ENCODE data around the gene NUCKS1.

NUCKS1 gene

GRCh38 chr1:205750138-205751035 lies at the start of gene NUCKS1:
NUCKS1 (minus strand) TSS chr1:205750182; CDS start chr1:205749973, 209 bp downstream.
- peak; percentile 98 for DNase-seq

- no peak for DNase-seq
These were observed 48.6 kb upstream of the NUCKS1 start for GRCh38 chr1:205798577-205798976.

- no peak for DNase-seq
These were observed 47.2 kb upstream of the NUCKS1 start for GRCh38 chr1:205797168-205797567.

GRCh38 chr1:205794011-205794730 lies 44.2 kb upstream of the NUCKS1 start:
- no peak for DNase-seq

GRCh38 chr1:205792961-205793673 lies 43.1 kb upstream of the NUCKS1 start:
- no peak for DNase-seq

- DNase-seq: no peak
These were observed 42.5 kb upstream of the NUCKS1 start for GRCh38 chr1:205792481-205792881.

- peak; percentile 55 for DNase-seq
These were observed 41.7 kb upstream of the NUCKS1 start for GRCh38 chr1:205791568-205792180.

- no peak for DNase-seq
These were observed 37.4 kb upstream of the NUCKS1 start for GRCh38 chr1:205787287-205787916.

GRCh38 chr1:205786601-205787000 lies 36.6 kb upstream of the NUCKS1 start:
- no peak for DNase-seq

- DNase-seq: no peak
These were observed 35.5 kb upstream of the NUCKS1 start for GRCh38 chr1:205785446-205785845.

- DNase-seq: no peak
These were observed 33.9 kb upstream of the NUCKS1 start for GRCh38 chr1:205783904-205784303.

GRCh38 chr1:205783433-205783795 lies 33.4 kb upstream of the NUCKS1 start:
- no peak for DNase-seq

GRCh38 chr1:205782627-205783432 lies 32.8 kb upstream of the NUCKS1 start:
- DNase-seq: no peak

- no peak for DNase-seq
These were observed 30.4 kb upstream of the NUCKS1 start for GRCh38 chr1:205780335-205780734.

GRCh38 chr1:205777994-205778393 lies 28.0 kb upstream of the NUCKS1 start:
- DNase-seq: no peak

- no peak for DNase-seq
These were observed 25.7 kb upstream of the NUCKS1 start for GRCh38 chr1:205775717-205776056.

- peak; percentile 86 for DNase-seq
These were observed 25.2 kb upstream of the NUCKS1 start, which contains the start of gene RAB29 for GRCh38 chr1:205775015-205775716. RAB29 (minus strand) TSS chr1:205775482; CDS start chr1:205774956, 526 bp downstream.

- DNase-seq: no peak
These were observed 24.4 kb upstream of the NUCKS1 start for GRCh38 chr1:205774198-205775014.

GRCh38 chr1:205772607-205773032 lies 22.6 kb upstream of the NUCKS1 start:
- no peak for DNase-seq

GRCh38 chr1:205770618-205771017 lies 20.6 kb upstream of the NUCKS1 start:
- no peak for DNase-seq

All from NCI-H1694 treated with DMSO at 0.1 percent for 48 hours (cell line).